GM12864 (cell line): ENCODE measurements around the gene SDR42E2.

Source experiments
- DNase-seq: peaks from one replicate; pipeline ENCODE4 v3.0.0-alpha.2; 2011; ENCODE audit warnings: low read depth
- H3K4me3 ChIP-seq: 2 replicates; pipeline ENCODE4 v1.5.1; 2011; ENCODE audit warnings: mild to moderate bottlenecking, low read depth, low read length, control low read depth
- CTCF ChIP-seq: IDR thresholded peaks from 2 replicates; pipeline ENCODE4 v1.5.1; 2011; ENCODE audit warnings: low read depth, mild to moderate bottlenecking, moderate library complexity, low read length, control low read depth, inconsistent platforms; ENCODE audit errors: missing control alignments

The SDR42E2 gene

DNA sequence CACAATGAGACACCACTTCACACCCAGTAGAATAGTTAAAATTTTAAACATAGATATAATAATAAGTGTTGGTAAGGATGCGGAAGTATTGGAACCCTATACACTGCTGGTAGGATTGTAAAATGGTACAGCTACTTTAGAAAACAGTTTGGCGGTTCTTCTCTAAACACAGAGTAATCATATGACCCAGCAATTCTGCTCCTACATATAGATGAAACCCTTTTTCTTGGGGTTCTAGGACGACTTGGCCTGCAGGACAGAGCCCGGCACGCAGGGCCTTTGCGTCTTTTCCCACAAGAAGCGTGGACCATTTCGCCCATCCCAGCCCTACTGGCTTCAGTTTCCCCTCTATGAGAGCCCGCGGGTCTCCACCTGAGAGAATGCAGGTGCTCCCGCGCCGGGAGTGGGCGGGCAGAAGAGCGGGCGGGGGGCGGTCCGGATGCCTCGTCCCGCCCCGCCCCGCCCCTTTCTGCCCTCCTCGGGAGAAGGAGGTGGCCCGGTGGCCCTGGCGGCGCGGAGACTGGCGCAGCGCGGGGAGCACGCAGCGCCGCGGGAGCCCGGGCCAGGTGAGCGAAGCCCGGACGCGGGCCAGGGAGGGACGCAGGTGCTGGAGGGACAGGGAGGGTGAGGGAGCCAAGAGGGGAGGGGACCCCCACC lies at the start of gene SDR42E2:
TSS of gene SDR42E2 (plus strand) at position 508 of the 657 bp plus-strand sequence. CDS start 3,077 bp downstream, outside the sequence.
- H3K4me3 ChIP-seq: no peak within 1 kb of the TSS
- TF ChIP-seq CTCF: no peak
- no peak for DNase-seq

DNA sequence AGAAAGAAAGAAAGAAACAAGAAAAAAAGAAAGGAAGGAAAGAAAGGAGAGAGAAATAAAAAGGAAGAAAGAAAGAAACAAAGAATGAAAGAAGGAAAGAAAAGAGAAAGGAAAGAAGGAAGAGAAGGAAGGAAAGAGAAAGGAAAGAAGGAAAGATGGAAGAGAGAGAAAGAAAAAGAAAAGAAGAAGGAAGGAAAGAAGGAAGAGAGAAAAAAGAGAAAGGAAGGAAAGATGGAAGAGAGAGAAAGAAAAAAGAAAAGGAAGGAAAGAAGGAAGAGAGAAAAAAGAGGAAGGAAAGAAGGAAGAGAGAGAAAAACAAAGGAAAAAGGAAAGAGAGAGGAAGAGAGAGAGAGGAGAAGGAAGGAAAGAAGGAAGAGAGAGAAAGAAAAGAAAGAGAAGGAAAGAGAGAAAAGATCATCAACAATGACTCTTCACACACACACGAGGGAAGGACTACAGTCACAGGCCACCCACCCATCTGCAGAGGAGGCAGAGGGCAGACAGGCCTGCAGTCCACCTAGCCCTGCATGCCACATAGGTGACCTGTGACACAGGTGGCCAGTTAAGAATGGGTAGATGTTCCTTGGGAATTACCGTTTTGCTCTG lies 46.1 kb upstream of the SDR42E2 start:
- no peak for TF ChIP-seq CTCF
- H3K4me3 ChIP-seq: no peak overlapping the region
- DNase-seq: no peak

GRCh38 chr16:22117609-22118008 lies 44.7 kb upstream of the SDR42E2 start:
- no peak for TF ChIP-seq CTCF
- no peak overlapping the region for H3K4me3 ChIP-seq
- no peak for DNase-seq

DNA sequence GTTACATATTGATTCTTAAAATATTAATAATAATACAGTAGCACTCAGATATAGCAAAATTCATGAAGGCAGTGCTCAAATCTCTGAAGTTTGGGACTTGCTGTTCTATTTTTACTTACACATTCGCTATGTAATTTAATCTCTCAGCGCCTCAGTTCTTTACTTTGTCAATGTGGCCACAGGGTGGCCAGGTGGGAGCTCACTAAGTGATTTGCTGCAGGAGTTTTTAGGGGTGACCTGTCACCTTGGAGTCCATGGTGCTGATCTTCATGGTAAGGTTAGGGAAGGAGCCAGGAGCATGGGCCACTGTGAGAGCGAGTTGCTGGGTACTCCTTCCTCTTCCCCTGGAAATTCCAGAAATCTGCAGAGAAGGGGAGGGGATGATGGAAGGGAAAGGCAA lies 41.9 kb upstream of the SDR42E2 start:
- H3K4me3 ChIP-seq: no peak overlapping the region
- no peak for DNase-seq
- no peak for TF ChIP-seq CTCF

DNA sequence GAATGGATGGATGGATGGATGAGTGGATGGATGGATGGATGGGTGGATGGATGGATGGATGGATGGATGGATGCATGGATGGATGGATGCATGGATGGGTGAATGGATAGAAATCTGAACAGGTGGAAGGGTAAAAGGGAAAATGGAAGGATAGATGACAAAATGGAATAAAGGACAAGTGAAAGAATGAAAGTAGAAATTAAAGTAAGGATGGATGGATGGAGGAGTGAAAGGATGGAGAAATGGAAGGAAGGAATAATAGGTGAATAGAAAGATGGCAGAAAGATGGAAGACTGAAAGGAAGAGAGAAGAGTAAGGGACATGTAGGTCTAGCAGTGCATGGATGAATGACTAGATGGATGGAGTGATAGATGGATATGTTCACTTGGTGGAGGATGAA lies 40.1 kb upstream of the SDR42E2 start:
- H3K4me3 ChIP-seq: no peak overlapping the region
- no peak for DNase-seq
- no peak for TF ChIP-seq CTCF

GRCh38 chr16:22123146-22123545 lies 39.2 kb upstream of the SDR42E2 start:
- no peak for DNase-seq
- TF ChIP-seq CTCF: no peak
- H3K4me3 ChIP-seq: no peak overlapping the region
